T1000 (cell line): ENCODE data around the gene MCOLN1.
"Not testable (repeated sequence)": the region's sequence is repeated elsewhere in the genome, so short reads cannot be mapped to it uniquely, and the experiment has no call there.

Experiments
- DNase-seq: peaks from one replicate; lab custom pipeline; 2025; ENCODE audit warnings: mixed read lengths; lab: John Stamatoyannopoulos, UW

The MCOLN1 gene

GRCh38 chr19:7575434-7576040 lies 53.1 kb downstream of the MCOLN1 start:
- no peak for DNase-seq

GRCh38 chr19:7577422-7577821 lies 55.0 kb downstream of the MCOLN1 start:
- not testable (repeated sequence) for DNase-seq

- DNase-seq, result no peak
These were observed 55.7 kb downstream of the MCOLN1 start for GRCh38 chr19:7578127-7578526.

- no peak for DNase-seq
These were observed 56.8 kb downstream of the MCOLN1 start for GRCh38 chr19:7579182-7579581.

- DNase-seq, result no peak
These were observed 60.0 kb downstream of the MCOLN1 start for GRCh38 chr19:7582446-7582845.
